Endothelial cell of umbilical vein (primary cell): ENCODE data around the gene TBX2.

ENCODE experiments used
- EZH2 ChIP-seq: IDR thresholded peaks from 2 replicates; pipeline ENCODE4 v1.6.1; 2012; ENCODE audit warnings: borderline replicate concordance, low read depth, mild to moderate bottlenecking, moderate library complexity, low read length, inconsistent platforms; ENCODE audit not compliant: severe bottlenecking
- MAX ChIP-seq: IDR thresholded peaks from 2 replicates; pipeline ENCODE4 v1.6.1; 2011; ENCODE audit not compliant: insufficient read depth, insufficient read length
- MYC ChIP-seq: IDR thresholded peaks from one replicate; pipeline ENCODE4 v1.6.1; 2011; ENCODE audit warnings: mild to moderate bottlenecking, low read depth, low read length
- POLR2A ChIP-seq: IDR thresholded peaks from 2 replicates; pipeline ENCODE4 v1.6.1; 2012; ENCODE audit warnings: low read depth, mild to moderate bottlenecking, control low read depth, low read length
- POLR2AphosphoS5 ChIP-seq: IDR thresholded peaks from 2 replicates; pipeline ENCODE4 v1.6.1; 2012; ENCODE audit warnings: low read depth, mild to moderate bottlenecking, control low read depth, low read length, moderate library complexity; ENCODE audit not compliant: insufficient read depth
- TF ChIP-seq, protein P1 (sequence below), 2 donors: IDR thresholded peaks; 1 replicate in 1 of 2; 2 replicates in 1 of 2; pipeline ENCODE4 v1.5.1; 2011; ENCODE audit warnings: low read length in 2 of 2, mild to moderate bottlenecking in 2 of 2, moderate library complexity in 2 of 2, control low read depth in 1 of 2, inconsistent platforms in 1 of 2, low read depth in 1 of 2; ENCODE audit not compliant: insufficient read depth in 1 of 2; ENCODE audit errors: extremely low read depth in 1 of 2

DNA sequence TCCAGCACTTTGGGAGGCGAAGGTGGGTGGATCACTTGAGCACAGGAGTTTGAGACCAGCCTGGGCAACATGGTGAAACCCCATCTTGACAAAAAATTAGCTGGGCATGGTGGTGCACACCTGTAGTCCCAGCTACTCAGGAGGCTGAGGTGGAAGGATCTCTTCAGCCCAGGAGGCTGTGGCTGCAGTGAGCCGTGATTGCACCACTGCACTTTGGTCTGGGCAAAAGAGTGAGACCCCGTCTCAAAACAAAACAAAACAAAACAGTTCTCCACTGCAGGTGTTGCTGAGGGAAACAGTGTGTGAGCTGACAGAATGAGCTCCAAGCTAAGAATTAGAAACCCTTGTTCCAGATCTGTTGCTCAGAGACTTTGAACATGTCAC lies 35.2 kb upstream of the TBX2 start:
- TF ChIP-seq POLR2AphosphoS5 (no peak), MYC (no peak), POLR2A (no peak), EZH2 (no peak), MAX (no peak)
- TF ChIP-seq, protein P1, sequence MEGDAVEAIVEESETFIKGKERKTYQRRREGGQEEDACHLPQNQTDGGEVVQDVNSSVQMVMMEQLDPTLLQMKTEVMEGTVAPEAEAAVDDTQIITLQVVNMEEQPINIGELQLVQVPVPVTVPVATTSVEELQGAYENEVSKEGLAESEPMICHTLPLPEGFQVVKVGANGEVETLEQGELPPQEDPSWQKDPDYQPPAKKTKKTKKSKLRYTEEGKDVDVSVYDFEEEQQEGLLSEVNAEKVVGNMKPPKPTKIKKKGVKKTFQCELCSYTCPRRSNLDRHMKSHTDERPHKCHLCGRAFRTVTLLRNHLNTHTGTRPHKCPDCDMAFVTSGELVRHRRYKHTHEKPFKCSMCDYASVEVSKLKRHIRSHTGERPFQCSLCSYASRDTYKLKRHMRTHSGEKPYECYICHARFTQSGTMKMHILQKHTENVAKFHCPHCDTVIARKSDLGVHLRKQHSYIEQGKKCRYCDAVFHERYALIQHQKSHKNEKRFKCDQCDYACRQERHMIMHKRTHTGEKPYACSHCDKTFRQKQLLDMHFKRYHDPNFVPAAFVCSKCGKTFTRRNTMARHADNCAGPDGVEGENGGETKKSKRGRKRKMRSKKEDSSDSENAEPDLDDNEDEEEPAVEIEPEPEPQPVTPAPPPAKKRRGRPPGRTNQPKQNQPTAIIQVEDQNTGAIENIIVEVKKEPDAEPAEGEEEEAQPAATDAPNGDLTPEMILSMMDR (IDR thresholded peaks at IDR 0.05; ENCODE audit: extremely low read depth in 1 of 2, insufficient read depth in 1 of 2, low read depth in 1 of 2, low read length in 2 of 2) = no peak
